Mesenteric fat pad (tissue), 1 donor: ENCODE data around the gene TRUB2. TPM values are rescaled to one million over a fixed set of nuclear protein-coding genes. Genes with fewer than 3 reads are reported as not detected.
A peak's percentile ranks its signal among the peaks of the same experiment; 100 is the strongest.
"Not testable (repeated sequence)": the region's sequence is repeated elsewhere in the genome, so short reads cannot be mapped to it uniquely, and the experiment has no call there.

ENCODE experiments used
- DNase-seq: peaks from one replicate; pipeline ENCODE4 v3.0.0-alpha.2; 2020; ENCODE audit warnings: low spot score
- total RNA-seq: library from RNA; stranded (reverse); fragmentation: NEBNext Ultra II Directional; extraction: Animal tissue kit (Norgen Biotek cat#: 25700); gene quantifications from one replicate; pipeline ENCODE4 v1.2.1, GENCODE V29; 2021
- donor health status: DM: yes; HTN: yes; CAD: no.

The TRUB2 gene
- total RNA-seq, 1 donor from 2014 or later = 25.0 TPM

DNA sequence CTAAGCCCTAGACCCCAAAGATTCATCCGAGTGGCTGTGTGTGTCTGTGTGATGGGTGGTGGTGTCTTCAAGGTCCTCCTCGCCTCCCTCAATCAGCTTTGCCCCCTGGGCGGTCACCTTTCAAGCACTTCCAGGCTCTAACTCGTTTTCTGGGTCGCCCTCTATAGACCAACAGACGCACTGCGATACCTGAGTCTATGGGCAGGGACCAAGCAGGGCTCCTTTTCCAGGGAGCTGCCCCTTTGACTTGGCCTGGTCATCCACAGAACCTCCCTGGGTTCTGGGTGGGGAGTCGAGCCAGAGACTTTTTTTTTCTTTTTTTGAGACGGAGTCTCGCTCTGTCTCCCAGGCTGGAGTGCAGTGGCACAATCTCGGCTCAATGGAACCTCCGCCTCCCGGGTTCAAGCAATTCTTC is 19.2 kb upstream of the TRUB2 start:
- no peak for DNase-seq

- no peak for DNase-seq
Observed at GRCh38 chr9:128340691-128341434, 18.6 kb upstream of the TRUB2 start.

- DNase-seq = peak; percentile 91
Observed at GRCh38 chr9:128339761-128340690, 17.8 kb upstream of the TRUB2 start, which contains the start of gene SLC27A4. Gene SLC27A4, plus strand, starts transcription at chr9:128340527. Its CDS starts 2,606 bp downstream, at chr9:128343133.

GRCh38 chr9:128338852-128339614 is 16.8 kb upstream of the TRUB2 start:
- DNase-seq = not testable (repeated sequence)

DNA sequence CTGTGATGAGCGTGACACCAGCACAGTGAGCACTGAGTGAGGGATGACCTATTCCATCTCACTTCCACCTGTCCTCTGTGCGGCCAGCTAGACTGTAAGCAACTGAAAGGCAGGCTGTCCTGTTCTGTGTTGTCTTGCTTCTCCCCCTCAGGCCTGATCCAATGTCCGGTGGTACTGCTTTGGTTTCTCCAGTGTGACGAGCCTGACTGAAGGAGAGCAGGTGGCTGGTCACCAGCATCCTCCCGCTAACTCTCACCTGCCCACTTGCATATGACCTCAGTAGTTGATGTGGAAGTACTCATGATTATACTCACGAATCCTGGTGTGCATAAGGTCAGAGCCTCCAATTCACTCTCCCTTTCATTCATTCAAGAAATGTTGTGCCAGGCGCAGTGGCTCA is 15.7 kb upstream of the TRUB2 start:
- DNase-seq = no peak

GRCh38 chr9:128335914-128336313 is 13.7 kb upstream of the TRUB2 start:
- DNase-seq = no peak

GRCh38 chr9:128335161-128335560 is 12.9 kb upstream of the TRUB2 start:
- no peak for DNase-seq

DNA sequence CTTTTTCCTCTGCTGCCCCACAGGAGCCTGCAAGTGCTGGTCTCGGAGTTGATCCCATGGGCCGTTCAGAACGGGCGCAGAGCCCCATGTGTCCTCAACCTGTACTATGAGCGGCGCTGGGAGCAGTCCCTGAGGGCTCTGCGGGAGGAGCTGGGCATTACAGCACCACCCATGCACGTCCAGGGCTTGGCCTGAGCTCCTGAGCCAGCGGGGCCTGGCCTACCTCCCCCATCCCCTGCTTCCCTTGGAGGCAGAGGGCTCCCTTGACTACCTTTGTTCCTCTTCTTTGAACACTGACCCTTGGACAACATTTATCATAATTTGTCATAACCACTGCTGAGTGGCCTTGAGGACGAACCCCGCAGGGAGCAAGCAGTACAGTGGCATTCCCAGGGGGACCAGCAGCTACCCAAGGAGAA is 11.2 kb upstream of the TRUB2 start:
- DNase-seq = no peak

DNA sequence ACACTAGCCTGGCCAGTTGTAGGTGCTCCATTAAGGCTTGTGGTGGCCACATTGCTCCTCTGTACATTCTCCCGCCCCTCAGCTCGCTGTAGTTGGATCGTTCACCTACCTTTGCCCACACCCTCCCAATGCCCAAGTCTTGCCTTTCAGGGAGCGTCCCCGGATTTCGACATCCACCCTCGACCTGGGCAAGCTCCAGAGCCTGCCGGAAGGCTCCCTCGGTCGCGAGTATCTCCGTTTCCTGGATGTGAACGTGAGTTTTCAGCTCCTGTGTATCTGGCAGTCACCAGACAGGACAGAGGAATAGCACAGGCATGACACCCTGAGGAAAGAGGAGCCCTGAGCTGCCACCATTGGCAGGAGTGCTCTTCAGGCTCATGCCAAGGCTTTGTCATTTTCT is 3.4 kb upstream of the TRUB2 start:
- DNase-seq = no peak

GRCh38 chr9:128324401-128324800 is 2.2 kb upstream of the TRUB2 start:
- DNase-seq = no peak

DNA sequence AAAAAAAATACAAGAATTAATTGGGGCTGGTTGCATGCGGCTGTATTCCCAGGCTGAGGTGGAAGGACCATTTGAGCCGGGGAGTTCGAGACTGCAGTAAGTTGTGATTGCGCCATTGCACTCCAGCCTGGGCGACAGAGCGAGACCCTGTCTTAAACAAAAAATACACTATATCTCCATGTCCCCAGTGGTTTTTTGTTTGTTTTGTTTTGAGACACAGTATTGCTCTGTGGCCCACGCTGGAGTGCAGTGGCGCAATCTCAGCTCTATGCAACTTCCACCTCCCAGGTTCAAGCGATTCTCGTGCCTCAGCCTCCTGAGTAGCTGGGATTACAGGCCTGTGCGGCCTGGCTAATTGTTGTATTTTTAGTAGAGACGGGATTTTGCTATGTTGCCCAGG is 1.5 kb upstream of the TRUB2 start:
- DNase-seq = no peak

DNA sequence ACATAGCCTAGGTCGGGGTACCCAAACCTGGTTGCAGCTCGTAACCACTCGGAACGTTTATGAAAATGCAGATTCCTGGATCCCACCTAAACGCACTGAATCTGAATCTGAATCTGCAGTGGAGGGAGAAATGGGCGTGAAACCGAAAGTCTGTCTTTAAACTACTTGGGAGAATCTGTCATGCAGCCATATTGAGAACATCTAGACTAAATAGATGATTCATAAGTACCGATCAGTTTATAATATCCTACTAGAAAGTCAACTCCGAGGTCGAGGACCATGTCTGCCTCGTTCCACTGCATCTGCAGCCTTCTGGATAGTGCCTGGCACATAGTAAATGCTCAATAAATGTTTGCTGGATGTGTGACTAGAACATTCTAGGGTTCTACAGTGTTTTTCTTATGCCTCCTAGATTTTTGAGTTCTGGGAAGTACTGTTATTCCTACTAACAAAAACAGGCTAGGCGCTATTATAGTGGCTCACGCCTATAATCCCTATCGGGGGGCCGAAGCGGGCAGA is 1.0 kb upstream of the TRUB2 start:
- no peak for DNase-seq

DNA sequence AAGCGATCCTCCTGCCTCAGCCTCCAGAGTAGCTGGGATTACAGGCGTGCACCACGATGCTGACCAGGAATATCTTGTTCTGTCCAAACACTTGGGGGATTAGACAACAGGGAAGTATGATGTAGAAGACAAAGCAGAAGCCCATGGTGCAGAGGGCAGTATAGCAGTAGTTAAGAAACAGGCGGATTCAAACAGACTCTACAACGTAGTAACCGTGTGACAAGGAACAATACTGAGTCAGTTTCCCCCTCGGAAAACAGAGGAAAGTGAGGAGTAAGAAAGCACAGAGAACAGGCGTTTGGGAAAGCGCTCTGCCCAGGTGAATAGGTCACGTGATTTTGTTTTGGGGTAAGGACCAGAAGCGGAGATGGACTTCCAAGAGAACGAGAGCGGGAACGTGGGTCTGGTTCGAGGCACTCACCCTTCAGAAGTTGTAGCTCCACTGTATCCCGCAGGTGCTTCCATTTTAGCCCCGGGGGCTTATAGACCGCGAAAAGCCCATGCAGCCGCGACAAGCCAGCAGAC is 306 bp downstream of the TRUB2 start:
- DNase-seq = no peak

DNA sequence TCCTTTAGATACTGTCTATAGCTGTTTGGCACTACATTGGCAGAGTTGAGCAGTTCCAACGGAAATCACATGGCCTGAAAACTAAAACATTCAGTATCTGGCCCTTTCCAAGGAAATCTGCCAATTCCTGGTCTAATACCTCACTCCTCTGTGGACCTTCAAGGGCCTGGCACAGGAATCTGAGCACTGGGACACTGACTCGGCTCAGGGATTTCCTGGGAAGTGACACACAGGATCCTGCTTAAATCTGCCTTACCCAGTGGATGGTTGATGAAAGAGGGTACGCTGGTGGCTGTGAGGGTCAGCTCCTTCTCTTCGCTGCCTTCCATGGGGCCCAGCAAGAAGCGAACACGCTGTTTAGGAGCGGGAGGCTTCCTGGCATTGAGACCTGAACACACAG is 904 bp downstream of the TRUB2 start:
- no peak for DNase-seq

GRCh38 chr9:128317629-128318028 is 4.6 kb downstream of the TRUB2 start:
- DNase-seq = no peak

- DNase-seq = no peak
Observed at GRCh38 chr9:128316421-128316820, 5.8 kb downstream of the TRUB2 start.

GRCh38 chr9:128314697-128315096 is 7.5 kb downstream of the TRUB2 start:
- no peak for DNase-seq

DNA sequence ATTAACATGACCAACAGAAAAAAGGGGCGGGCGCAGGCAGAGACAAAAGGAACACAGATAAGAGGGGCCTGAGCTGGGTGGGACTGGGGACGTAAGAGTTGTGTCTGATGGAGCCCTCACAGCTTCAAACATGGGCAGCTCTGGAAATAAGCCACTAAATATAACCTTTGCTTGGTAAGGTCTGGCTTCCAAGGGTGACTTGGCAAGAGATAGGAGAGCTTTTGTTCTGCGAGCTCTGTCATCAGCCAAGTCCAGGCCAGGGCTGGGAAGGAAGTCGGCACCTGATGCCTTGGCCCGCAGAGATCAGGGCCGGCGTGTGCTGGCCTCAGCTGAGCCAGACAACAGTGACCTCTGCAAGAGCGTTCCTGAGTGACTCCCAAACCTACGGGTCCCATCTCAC is 11.8 kb downstream of the TRUB2 start:
- no peak for DNase-seq

- DNase-seq = no peak
Observed at GRCh38 chr9:128309551-128309950, 12.7 kb downstream of the TRUB2 start.

DNA sequence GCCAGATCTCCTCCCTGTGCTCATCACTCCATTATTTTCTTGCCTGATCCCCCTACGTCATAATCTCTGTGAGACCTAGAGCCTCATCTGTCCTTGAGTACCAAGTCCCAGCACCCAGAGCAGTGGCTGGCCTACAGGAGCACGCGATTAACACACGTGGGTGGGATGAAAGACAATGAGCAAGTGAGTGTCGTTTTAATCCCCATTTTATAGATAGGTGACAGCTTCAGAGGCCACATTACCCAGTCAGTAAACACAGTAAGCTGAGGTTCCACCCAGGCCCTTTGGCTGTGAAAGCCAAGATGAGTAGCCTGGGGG is 17.3 kb downstream of the TRUB2 start:
- DNase-seq = no peak
